Tibial nerve (tissue), 4 donors: ENCODE results near the gene AK9. TPM values are rescaled to one million over a fixed set of nuclear protein-coding genes. Genes with fewer than 3 reads are reported as not detected.

Experiments used
- DNase-seq, 2 donors: peaks; one replicate each; pipeline ENCODE4 v3.0.0-alpha.2; 2019; ENCODE audit warnings: low spot score in 2 of 2
- H3K27ac ChIP-seq, 4 donors: fragments of 200-600 bp; sonication (generic) in 3 of 4; one replicate each; pipeline ENCODE4 v1.5.1; 2017 to 2019; ENCODE audit warnings: mild to moderate bottlenecking in 1 of 4
- H3K27me3 ChIP-seq, 2 donors: fragments of 200-600 bp; sonication (generic) in 1 of 2; one replicate each; pipeline versions ENCODE4 v1.5.1 to v1.6.0; 2017 to 2019
- H3K36me3 ChIP-seq, 3 donors: fragments of 200-600 bp; sonication (generic); one replicate each; pipeline ENCODE4 v1.5.1; 2018 to 2019
- H3K4me1 ChIP-seq, 4 donors: fragments of 200-600 bp; sonication (generic) in 3 of 4; one replicate each; pipeline ENCODE4 v1.5.1; 2017 to 2019
- H3K4me3 ChIP-seq, 4 donors: fragments of 200-600 bp; sonication (generic) in 3 of 4; one replicate each; pipeline ENCODE4 v1.5.1; 2017 to 2019; ENCODE audit warnings: mild to moderate bottlenecking in 1 of 4, moderate library complexity in 1 of 4
- H3K9me3 ChIP-seq, 4 donors: fragments of 200-600 bp; sonication (generic) in 3 of 4; one replicate each; pipeline ENCODE4 v1.5.1; 2017 to 2019
- CTCF ChIP-seq, 5 experiments: fragments of 200-600 bp in 3 of 5; fragments of 450-650 bp in 2 of 5; sonication (generic) in 3 of 5; IDR thresholded peaks; one replicate each; pipeline ENCODE4 v1.5.1; 2016 to 2019; ENCODE audit warnings: antibody characterized with exemption in 5 of 5, mild to moderate bottlenecking in 3 of 5, moderate library complexity in 2 of 5
- EP300 ChIP-seq, 2 donors: sonication (generic); formaldehyde crosslinking; IDR thresholded peaks; one replicate each; pipeline ENCODE4 v1.6.1; 2017; ENCODE audit warnings: antibody characterized with exemption in 2 of 2, mild to moderate bottlenecking in 1 of 2
- POLR2A ChIP-seq, 2 donors: fragments of 450-650 bp; IDR thresholded peaks; one replicate each; pipeline ENCODE4 v1.6.1; 2017; ENCODE audit warnings: antibody characterized with exemption in 2 of 2, mild to moderate bottlenecking in 2 of 2, moderate library complexity in 2 of 2
- WGBS, 2 donors: methylation state at CpG; one replicate each; pipeline ENCODE4 v1.1.5; 2018; 5-methylcytosine and 5-hydroxymethylcytosine counted together
- total RNA-seq, 4 donors: library from RNA; depleted of rRNA; stranded (reverse); fragments of >200 nt; gene quantifications; one replicate each; pipeline ENCODE4 v1.1.0, GENCODE V29; 2016

The AK9 gene
- total RNA-seq, 4 donors from 2014 or later, result 8.1 to 19.8 (median 14.1) TPM

GRCh38 chr6:109718991-109719390 is 28.0 kb upstream of the AK9 start:
- no peak for DNase-seq
- TF ChIP-seq EP300 (IDR thresholded peaks at IDR 0.05) (no peak), CTCF (IDR thresholded peaks at IDR 0.05) (no peak), POLR2A (IDR thresholded peaks at IDR 0.05) (no peak)
- no peaks in the 10 kb centered on the region for H3K27me3 ChIP-seq
- no peak overlapping the region for H3K27ac ChIP-seq
- H3K4me3 ChIP-seq, result no peak overlapping the region
- WGBS, 2 donors, result 95 to 96% methylated on average over 5 of the region's 5 CpGs
- peaks cover 0 to 24% (median 0%) of the 10 kb centered on the region in 4 donors for H3K4me1 ChIP-seq
- no peaks in the 10 kb centered on the region for H3K9me3 ChIP-seq
- H3K36me3 ChIP-seq, result peaks cover 0 to 31% (median 0%) of the 10 kb centered on the region in 3 donors

- Histone ChIP-seq H3K4me1 (peaks cover 0 to 24% (median 0%) of the 10 kb centered on the region in 4 donors), H3K4me3 (no peak overlapping the region), H3K9me3 (no peaks in the 10 kb centered on the region), H3K36me3 (peaks cover 0 to 24% (median 0%) of the 10 kb centered on the region in 3 donors), H3K27me3 (no peaks in the 10 kb centered on the region), H3K27ac (no peak overlapping the region)
- TF ChIP-seq EP300 (IDR thresholded peaks at IDR 0.05) (no peak), CTCF (IDR thresholded peaks at IDR 0.05) (no peak), POLR2A (IDR thresholded peaks at IDR 0.05) (no peak)
- DNase-seq, result no peak
- WGBS, 2 donors, result 77 to 82% methylated on average over 2 of the region's 2 CpGs
These were observed 27.0 kb upstream of the AK9 start for GRCh38 chr6:109717971-109718370.

GRCh38 chr6:109715616-109716015 is 24.6 kb upstream of the AK9 start:
- H3K4me3 ChIP-seq, result no peak overlapping the region
- no peak overlapping the region for H3K27ac ChIP-seq
- peaks cover 0 to 24% (median 0%) of the 10 kb centered on the region in 3 donors for H3K36me3 ChIP-seq
- H3K27me3 ChIP-seq, result no peaks in the 10 kb centered on the region
- H3K9me3 ChIP-seq, result no peaks in the 10 kb centered on the region
- DNase-seq, result no peak
- peaks cover 0 to 3% (median 0%) of the 10 kb centered on the region in 4 donors for H3K4me1 ChIP-seq
- 83 to 89% methylated on average over 2 of the region's 2 CpGs for WGBS, 2 donors
- TF ChIP-seq EP300 (IDR thresholded peaks at IDR 0.05) (no peak), POLR2A (IDR thresholded peaks at IDR 0.05) (no peak), CTCF (IDR thresholded peaks at IDR 0.05) (no peak)

GRCh38 chr6:109714611-109715010 is 23.6 kb upstream of the AK9 start:
- no peak overlapping the region for H3K27ac ChIP-seq
- no peak overlapping the region for H3K4me3 ChIP-seq
- H3K27me3 ChIP-seq, result no peaks in the 10 kb centered on the region
- H3K36me3 ChIP-seq, result peaks cover 0 to 24% (median 0%) of the 10 kb centered on the region in 3 donors
- H3K4me1 ChIP-seq, result no peaks in the 10 kb centered on the region
- TF ChIP-seq EP300 (IDR thresholded peaks at IDR 0.05) (no peak), POLR2A (IDR thresholded peaks at IDR 0.05) (no peak), CTCF (IDR thresholded peaks at IDR 0.05) (no peak)
- peaks cover 0 to 1% (median 0%) of the 10 kb centered on the region in 4 donors for H3K9me3 ChIP-seq
- DNase-seq, result no peak
- WGBS, 2 donors, result 90 to 94% methylated on average over 1 of the region's 1 CpG

GRCh38 chr6:109714166-109714565 is 23.2 kb upstream of the AK9 start:
- H3K36me3 ChIP-seq, result peaks cover 0 to 25% (median 0%) of the 10 kb centered on the region in 3 donors
- H3K4me3 ChIP-seq, result no peak overlapping the region
- H3K9me3 ChIP-seq, result peaks cover 0 to 4% (median 0%) of the 10 kb centered on the region in 4 donors
- no peak for DNase-seq
- H3K27me3 ChIP-seq, result no peaks in the 10 kb centered on the region
- H3K4me1 ChIP-seq, result no peaks in the 10 kb centered on the region
- TF ChIP-seq EP300 (IDR thresholded peaks at IDR 0.05) (no peak), CTCF (IDR thresholded peaks at IDR 0.05) (no peak), POLR2A (IDR thresholded peaks at IDR 0.05) (no peak)
- H3K27ac ChIP-seq, result no peak overlapping the region
- WGBS, 2 donors, result 90 to 93% methylated on average over 3 of the region's 3 CpGs
